HEK293 (cell line): ENCODE data around the gene AGAP3.

Experiments used
- HIC1 ChIP-seq: fragments of 450-650 bp; formaldehyde crosslinking; IDR thresholded peaks from 2 replicates; pipeline ENCODE4 v1.5.1; 2016; ENCODE audit warnings: missing biosample characterization, missing genetic modification characterization
- IKZF3 ChIP-seq: fragments of 450-650 bp; IDR thresholded peaks from 2 replicates; pipeline ENCODE4 v1.5.0; 2018; ENCODE audit warnings: missing biosample characterization, mild to moderate bottlenecking, missing genetic modification characterization, moderate library complexity
- KLF16 ChIP-seq: fragments of 450-650 bp; formaldehyde crosslinking; IDR thresholded peaks from 2 replicates; pipeline ENCODE4 v1.5.1; 2017; ENCODE audit warnings: missing biosample characterization, missing genetic modification characterization
- KLF8 ChIP-seq: fragments of 450-650 bp; formaldehyde crosslinking; IDR thresholded peaks from 2 replicates; pipeline ENCODE4 v1.5.1; 2016; ENCODE audit warnings: missing biosample characterization, missing genetic modification characterization
- MZF1 ChIP-seq: fragments of 450-650 bp; formaldehyde crosslinking; IDR thresholded peaks from 2 replicates; pipeline ENCODE4 v1.5.1; 2017; ENCODE audit warnings: missing biosample characterization, missing genetic modification characterization, borderline replicate concordance
- PBX3 ChIP-seq: sonication (generic); formaldehyde crosslinking; IDR thresholded peaks from 2 replicates; pipeline ENCODE4 v1.8.1; 2022; ENCODE audit warnings: mild to moderate bottlenecking, moderate library complexity, missing genetic modification reagents
- PRDM1 ChIP-seq: fragments of 450-650 bp; formaldehyde crosslinking; IDR thresholded peaks from 2 replicates; pipeline ENCODE4; 2016; ENCODE audit warnings: missing biosample characterization, missing genetic modification characterization
- PRDM6 ChIP-seq: fragments of 450-650 bp; formaldehyde crosslinking; IDR thresholded peaks from 2 replicates; pipeline ENCODE4 v1.5.1; 2017; ENCODE audit warnings: missing biosample characterization, missing genetic modification characterization
- SP2 ChIP-seq: fragments of 450-650 bp; formaldehyde crosslinking; IDR thresholded peaks from 2 replicates; pipeline ENCODE4 v1.5.1; 2016; ENCODE audit warnings: missing biosample characterization, missing genetic modification characterization
- ZBTB11 ChIP-seq: fragments of 450-650 bp; formaldehyde crosslinking; conservative IDR thresholded peaks from 2 replicates; pipeline ENCODE4 v1.5.1; 2016; ENCODE audit warnings: low read depth, missing biosample characterization, missing genetic modification characterization
- ZBTB17 ChIP-seq: fragments of 450-650 bp; formaldehyde crosslinking; IDR thresholded peaks from 2 replicates; pipeline ENCODE4 v1.5.1; 2016; ENCODE audit warnings: missing biosample characterization, missing genetic modification characterization
- ZNF10 ChIP-seq: fragments of 450-650 bp; formaldehyde crosslinking; IDR thresholded peaks from 2 replicates; pipeline ENCODE4 v1.5.1; 2017; ENCODE audit warnings: missing biosample characterization, missing genetic modification characterization
- ZNF133 ChIP-seq: fragments of 450-650 bp; formaldehyde crosslinking; IDR thresholded peaks from 2 replicates; pipeline ENCODE4 v1.5.1; 2016; ENCODE audit warnings: missing biosample characterization, missing genetic modification characterization
- ZNF175 ChIP-seq: fragments of 450-650 bp; formaldehyde crosslinking; IDR thresholded peaks from 2 replicates; pipeline ENCODE4 v1.5.1; 2016; ENCODE audit warnings: missing biosample characterization, missing genetic modification characterization
- ZNF2 ChIP-seq: fragments of 450-650 bp; formaldehyde crosslinking; IDR thresholded peaks from 2 replicates; pipeline ENCODE4 v1.5.1; 2016; ENCODE audit warnings: missing biosample characterization, missing genetic modification characterization
- ZNF23 ChIP-seq: fragments of 450-650 bp; formaldehyde crosslinking; IDR thresholded peaks from 2 replicates; pipeline ENCODE4 v1.5.1; 2016; ENCODE audit warnings: missing biosample characterization, missing genetic modification characterization, borderline replicate concordance
- ZNF394 ChIP-seq: fragments of 450-650 bp; formaldehyde crosslinking; IDR thresholded peaks from 2 replicates; pipeline ENCODE4 v1.5.1; 2016; ENCODE audit warnings: missing biosample characterization, missing genetic modification characterization, mild to moderate bottlenecking, moderate library complexity, borderline replicate concordance
- ZNF416 ChIP-seq: fragments of 450-650 bp; formaldehyde crosslinking; IDR thresholded peaks from 2 replicates; pipeline ENCODE4 v1.5.1; 2016; ENCODE audit warnings: missing biosample characterization, missing genetic modification characterization
- ZNF423 ChIP-seq: fragments of 450-650 bp; formaldehyde crosslinking; IDR thresholded peaks from 2 replicates; pipeline ENCODE4 v1.5.1; 2016; ENCODE audit warnings: missing biosample characterization, missing genetic modification characterization
- ZNF510 ChIP-seq: fragments of 450-650 bp; formaldehyde crosslinking; IDR thresholded peaks from 2 replicates; pipeline ENCODE4 v1.5.1; 2018; ENCODE audit warnings: mild to moderate bottlenecking, missing genetic modification characterization, missing biosample characterization; ENCODE audit not compliant: insufficient replicate concordance
- ZNF529 ChIP-seq: fragments of 450-650 bp; formaldehyde crosslinking; IDR thresholded peaks from 2 replicates; pipeline ENCODE4 v1.5.1; 2017; ENCODE audit warnings: missing genetic modification characterization, missing biosample characterization; ENCODE audit not compliant: insufficient replicate concordance
- ZNF555 ChIP-seq: fragments of 450-650 bp; formaldehyde crosslinking; conservative IDR thresholded peaks from 2 replicates; pipeline ENCODE4 v1.5.1; 2017; ENCODE audit warnings: missing biosample characterization, mild to moderate bottlenecking, missing genetic modification characterization, inconsistent platforms
- ZNF558 ChIP-seq: fragments of 450-650 bp; formaldehyde crosslinking; IDR thresholded peaks from 2 replicates; pipeline ENCODE4 v1.5.1; 2016; ENCODE audit warnings: missing biosample characterization, missing genetic modification characterization
- ZNF561 ChIP-seq: fragments of 450-650 bp; IDR thresholded peaks from 2 replicates; pipeline ENCODE4 v1.5.1; 2018; ENCODE audit warnings: missing biosample characterization, missing genetic modification characterization, borderline replicate concordance
- ZNF571 ChIP-seq: fragments of 450-650 bp; formaldehyde crosslinking; IDR thresholded peaks from 2 replicates; pipeline ENCODE4 v1.5.0; 2017; ENCODE audit warnings: missing biosample characterization, missing genetic modification characterization
- ZNF654 ChIP-seq: fragments of 450-650 bp; formaldehyde crosslinking; IDR thresholded peaks from 2 replicates; pipeline ENCODE4 v1.5.1; 2016; ENCODE audit warnings: low read depth, missing biosample characterization, missing genetic modification characterization
- ZNF658 ChIP-seq: fragments of 450-650 bp; formaldehyde crosslinking; IDR thresholded peaks from 2 replicates; pipeline ENCODE4; 2016; ENCODE audit warnings: missing biosample characterization, missing genetic modification characterization
- ZNF768 ChIP-seq: fragments of 450-650 bp; formaldehyde crosslinking; IDR thresholded peaks from 2 replicates; pipeline ENCODE4 v1.5.1; 2018; ENCODE audit warnings: missing biosample characterization, mild to moderate bottlenecking, missing genetic modification characterization
- ZNF843 ChIP-seq: fragments of 450-650 bp; formaldehyde crosslinking; IDR thresholded peaks from 2 replicates; pipeline ENCODE4 v1.5.1; 2016; ENCODE audit warnings: missing biosample characterization, missing genetic modification characterization
- ZSCAN5A ChIP-seq: fragments of 450-650 bp; formaldehyde crosslinking; IDR thresholded peaks from 2 replicates; pipeline ENCODE4 v1.5.1; 2016; ENCODE audit warnings: missing biosample characterization, missing genetic modification characterization

AGAP3 gene

GRCh38 chr7:151081170-151082101, 4.8 kb upstream of the AGAP3 start (continued):
- TF ChIP-seq ZNF571 (no peak), ZNF175 (no peak), PRDM1 (tag by site-specific recombination) (no peak), IKZF3 (tag by site-specific recombination) (no peak), ZNF133 (tag by site-specific recombination) (no peak), ZNF423 (tag by site-specific recombination) (no peak; the same call in 1 of the 2 replicates), KLF16 (tag by site-specific recombination) (no peak), ZNF416 (tag by site-specific recombination) (no peak), ZNF10 (tag by site-specific recombination) (0 out of 2 replicates have a peak, but pooled peaks have one; percentile 64), ZNF768 (tag by site-specific recombination) (no peak), ZNF561 (tag by site-specific recombination) (no peak), ZBTB17 (tag by site-specific recombination) (no peak; the same call in 1 of the 2 replicates), ZNF529 (tag by site-specific recombination) (no peak), ZSCAN5A (tag by site-specific recombination) (no peak), ZNF510 (tag by site-specific recombination) (no peak), PRDM6 (tag by site-specific recombination) (no peak), ZNF843 (tag by site-specific recombination) (no peak), ZNF555 (tag by site-specific recombination) (no peak), PBX3 (CRISPR knock-in tag) (no peak), ZBTB11 (tag by site-specific recombination) (peak; percentile 69; the same call in 1 of the 2 replicates), HIC1 (tag by site-specific recombination) (peak; percentile 54; the same call in 1 of the 2 replicates), MZF1 (tag by site-specific recombination) (no peak), ZNF658 (no peak), ZNF23 (tag by site-specific recombination) (no peak), ZNF558 (tag by site-specific recombination) (no peak), KLF8 (tag by site-specific recombination) (no peak; the same call in 1 of the 2 replicates), ZNF394 (peak; percentile 88), SP2 (tag by site-specific recombination) (no peak), ZNF2 (tag by site-specific recombination) (peak; percentile 22; the same call in 1 of the 2 replicates), ZNF654 (tag by site-specific recombination) (no peak)
